Chondrocyte (in vitro differentiated cells): ENCODE results near the gene NECTIN3. TPM values are rescaled to one million over a fixed set of nuclear protein-coding genes. Genes with fewer than 3 reads are reported as not detected.

ENCODE experiments used
- DNase-seq: peaks from one replicate; pipeline ENCODE4 v3.0.0; 2021; ENCODE audit warnings: mixed read lengths, low spot score
- H3K27ac Mint-ChIP-seq: one replicate; pipeline ENCODE4 v1.8.0; 2021; ENCODE audit warnings: mild to moderate bottlenecking, moderate library complexity, mixed read lengths; ENCODE audit not compliant: unreplicated experiment
- H3K27me3 Mint-ChIP-seq: 2 replicates; pipeline ENCODE4 v1.8.0; 2021; ENCODE audit warnings: low read depth, mixed read lengths
- H3K36me3 Mint-ChIP-seq: 2 replicates; pipeline ENCODE4 v1.8.0; 2021; ENCODE audit warnings: low read depth, mixed read lengths
- H3K4me1 Mint-ChIP-seq: 2 replicates; pipeline ENCODE4 v1.8.0; 2021; ENCODE audit warnings: low read depth, mild to moderate bottlenecking, mixed read lengths
- H3K4me3 Mint-ChIP-seq: one replicate; pipeline ENCODE4 v1.8.0; 2021; ENCODE audit warnings: mild to moderate bottlenecking, moderate library complexity, mixed read lengths; ENCODE audit not compliant: unreplicated experiment
- H3K9me3 Mint-ChIP-seq: 2 replicates; pipeline ENCODE4 v1.8.0; 2021; ENCODE audit warnings: low read depth, mixed read lengths
- total RNA-seq: library from RNA; stranded (reverse); gene quantifications from 3 replicates; pipeline ENCODE4 v1.2.1, GENCODE V29; 2021
- TF ChIP-seq, protein P1 (sequence below): fragments of 200-600 bp; sonication (generic); IDR thresholded peaks from 2 replicates; pipeline ENCODE4 v1.5.0; 2021; ENCODE audit warnings: antibody characterized with exemption, mild to moderate bottlenecking, moderate library complexity

Gene NECTIN3
- total RNA-seq, 1 donor from 2014 or later, result 32.0 TPM

DNA sequence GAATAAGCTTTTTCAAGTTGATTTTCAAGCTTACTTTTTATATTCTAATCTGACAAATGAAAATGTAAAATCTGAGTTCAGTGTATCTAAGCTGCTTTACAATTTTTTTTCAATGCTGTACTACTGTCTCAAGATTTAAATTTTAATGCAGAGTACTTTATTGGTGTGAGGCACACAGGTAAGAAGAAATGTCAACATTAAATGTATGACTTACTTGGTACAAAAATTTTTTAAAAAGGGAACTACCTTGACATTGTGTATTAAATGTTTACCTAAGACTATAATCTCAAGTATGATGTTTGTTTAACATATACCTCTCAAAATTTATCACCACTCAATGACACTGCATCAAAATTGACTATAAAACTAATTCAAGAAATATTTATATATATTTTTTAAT lies 62.7 kb downstream of the NECTIN3 start:
- no peaks in the 10 kb centered on the region for H3K4me1 Mint-ChIP-seq
- no peaks in the 10 kb centered on the region for H3K9me3 Mint-ChIP-seq
- no peak for DNase-seq
- H3K4me3 Mint-ChIP-seq, result no peak overlapping the region
- H3K27ac Mint-ChIP-seq, result no peak overlapping the region
- H3K27me3 Mint-ChIP-seq, result no peaks in the 10 kb centered on the region
- TF ChIP-seq, protein P1, sequence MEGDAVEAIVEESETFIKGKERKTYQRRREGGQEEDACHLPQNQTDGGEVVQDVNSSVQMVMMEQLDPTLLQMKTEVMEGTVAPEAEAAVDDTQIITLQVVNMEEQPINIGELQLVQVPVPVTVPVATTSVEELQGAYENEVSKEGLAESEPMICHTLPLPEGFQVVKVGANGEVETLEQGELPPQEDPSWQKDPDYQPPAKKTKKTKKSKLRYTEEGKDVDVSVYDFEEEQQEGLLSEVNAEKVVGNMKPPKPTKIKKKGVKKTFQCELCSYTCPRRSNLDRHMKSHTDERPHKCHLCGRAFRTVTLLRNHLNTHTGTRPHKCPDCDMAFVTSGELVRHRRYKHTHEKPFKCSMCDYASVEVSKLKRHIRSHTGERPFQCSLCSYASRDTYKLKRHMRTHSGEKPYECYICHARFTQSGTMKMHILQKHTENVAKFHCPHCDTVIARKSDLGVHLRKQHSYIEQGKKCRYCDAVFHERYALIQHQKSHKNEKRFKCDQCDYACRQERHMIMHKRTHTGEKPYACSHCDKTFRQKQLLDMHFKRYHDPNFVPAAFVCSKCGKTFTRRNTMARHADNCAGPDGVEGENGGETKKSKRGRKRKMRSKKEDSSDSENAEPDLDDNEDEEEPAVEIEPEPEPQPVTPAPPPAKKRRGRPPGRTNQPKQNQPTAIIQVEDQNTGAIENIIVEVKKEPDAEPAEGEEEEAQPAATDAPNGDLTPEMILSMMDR, result no peak
- H3K36me3 Mint-ChIP-seq, result peaks cover 8% of the 10 kb centered on the region

DNA sequence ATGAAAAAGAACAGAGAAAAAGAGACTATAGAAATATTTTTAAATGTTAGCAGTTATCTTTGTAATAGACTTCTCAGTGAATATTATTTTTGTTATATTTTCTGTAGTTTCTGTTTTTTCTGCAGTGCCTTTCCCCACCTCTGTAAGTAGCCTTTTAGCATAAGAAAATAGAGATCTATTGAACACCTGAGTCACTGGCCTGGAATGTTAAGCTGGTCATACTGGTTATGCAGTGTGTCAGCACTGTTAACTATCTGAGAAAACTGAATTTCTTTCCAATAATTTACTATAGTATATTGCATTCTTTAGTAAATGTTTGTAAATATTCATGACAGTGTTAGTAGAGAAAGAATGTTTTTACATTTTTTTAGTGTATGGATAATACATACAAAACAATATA lies 79.8 kb downstream of the NECTIN3 start:
- DNase-seq, result no peak
- Mint-ChIP-seq H3K4me1 (peaks cover 14% of the 10 kb centered on the region), H3K27me3 (no peaks in the 10 kb centered on the region), H3K9me3 (no peaks in the 10 kb centered on the region), H3K4me3 (no peak overlapping the region), H3K27ac (no peak overlapping the region), H3K36me3 (peaks cover 15% of the 10 kb centered on the region)
- TF ChIP-seq, protein P1, result no peak

DNA sequence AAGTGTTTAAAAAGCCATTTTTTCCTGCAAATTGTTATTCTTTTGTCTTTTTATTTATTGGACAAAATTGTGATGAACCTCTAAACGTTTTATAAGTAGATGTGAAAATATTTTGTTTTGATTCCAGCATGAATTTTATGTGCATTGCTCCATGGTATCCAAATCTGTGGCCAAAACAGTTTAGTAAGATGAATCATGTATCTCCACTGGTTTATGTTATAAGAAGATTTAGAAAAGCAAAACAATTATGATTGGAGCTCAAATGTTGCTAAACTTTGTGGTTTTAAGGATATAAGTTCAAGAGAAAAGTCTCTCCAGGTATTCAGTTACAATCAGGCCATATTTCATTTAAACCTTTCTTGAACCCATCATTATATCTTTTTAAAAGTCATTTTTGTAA lies 80.9 kb downstream of the NECTIN3 start:
- TF ChIP-seq, protein P1, result no peak
- H3K4me3 Mint-ChIP-seq, result no peak overlapping the region
- no peaks in the 10 kb centered on the region for H3K27me3 Mint-ChIP-seq
- H3K4me1 Mint-ChIP-seq, result peaks cover 17% of the 10 kb centered on the region
- peaks cover 17% of the 10 kb centered on the region for H3K36me3 Mint-ChIP-seq
- DNase-seq, result no peak
- no peaks in the 10 kb centered on the region for H3K9me3 Mint-ChIP-seq
- no peak overlapping the region for H3K27ac Mint-ChIP-seq

DNA sequence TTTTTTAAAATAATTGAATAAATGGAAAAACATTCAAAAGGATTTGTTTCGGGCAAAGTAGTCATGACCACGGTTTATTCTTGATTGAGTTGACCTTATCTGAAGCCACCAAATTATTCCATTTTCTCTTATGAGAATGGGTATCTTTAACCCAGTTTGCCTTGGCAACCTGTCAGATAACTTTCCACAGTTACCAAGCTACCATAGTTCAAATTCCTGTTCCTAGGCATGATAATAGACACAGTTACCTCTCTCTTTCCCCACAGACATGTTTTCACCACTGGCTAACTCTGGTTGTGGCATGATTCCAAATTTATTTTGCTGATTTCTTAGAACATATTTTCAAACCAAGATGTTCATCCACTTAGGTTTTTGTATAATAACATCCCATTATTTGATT lies 84.9 kb downstream of the NECTIN3 start:
- Mint-ChIP-seq H3K4me3 (no peak overlapping the region), H3K27ac (no peak overlapping the region), H3K4me1 (peaks cover 17% of the 10 kb centered on the region), H3K36me3 (peaks cover 18% of the 10 kb centered on the region), H3K9me3 (no peaks in the 10 kb centered on the region), H3K27me3 (no peaks in the 10 kb centered on the region)
- TF ChIP-seq, protein P1, result no peak
- no peak for DNase-seq

DNA sequence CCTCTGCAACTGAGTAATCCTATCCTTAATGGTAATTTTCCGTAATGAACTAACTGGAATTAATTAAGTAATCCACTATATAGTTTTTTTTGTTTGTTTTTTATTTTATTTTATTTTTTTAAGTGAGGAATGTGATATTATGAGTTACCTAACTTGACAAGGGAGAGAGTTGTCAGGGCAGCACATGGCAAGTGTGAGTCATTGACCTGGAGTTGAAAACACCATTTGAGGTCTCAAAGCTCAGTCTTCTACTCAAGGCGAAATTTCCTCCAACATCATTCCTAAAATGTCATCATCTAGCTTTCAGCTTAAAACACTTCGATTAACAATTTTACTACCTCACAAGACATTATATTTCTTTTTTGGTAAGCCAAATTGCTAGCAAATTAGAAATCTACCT lies 87.8 kb downstream of the NECTIN3 start:
- Mint-ChIP-seq H3K27ac (no peak overlapping the region), H3K36me3 (peaks cover 14% of the 10 kb centered on the region), H3K4me3 (no peak overlapping the region), H3K27me3 (no peaks in the 10 kb centered on the region), H3K9me3 (no peaks in the 10 kb centered on the region), H3K4me1 (peaks cover 8% of the 10 kb centered on the region)
- DNase-seq, result no peak
- TF ChIP-seq, protein P1, result no peak
